Endothelial cell of umbilical vein (primary cell): ENCODE data around the gene MAP4K4.

Experiments
- EZH2 ChIP-seq: IDR thresholded peaks from 2 replicates; pipeline ENCODE4 v1.6.1; 2012; ENCODE audit warnings: borderline replicate concordance, low read depth, mild to moderate bottlenecking, moderate library complexity, low read length, inconsistent platforms; ENCODE audit not compliant: severe bottlenecking
- FOS ChIP-seq: IDR thresholded peaks from 2 replicates; pipeline ENCODE4 v1.6.1; 2011; ENCODE audit warnings: mild to moderate bottlenecking, low read length, moderate library complexity, borderline replicate concordance; ENCODE audit not compliant: insufficient read depth
- GATA2 ChIP-seq: IDR thresholded peaks from 2 replicates; pipeline ENCODE4 v1.7.0; 2011; ENCODE audit warnings: low read depth, mild to moderate bottlenecking, moderate library complexity, mixed read lengths, low read length; ENCODE audit not compliant: insufficient read length, insufficient read depth
- JUN ChIP-seq: IDR thresholded peaks from 2 replicates; pipeline ENCODE4 v1.6.1; 2011; ENCODE audit warnings: borderline replicate concordance, low read depth; ENCODE audit not compliant: insufficient read length, insufficient read depth
- MAX ChIP-seq: IDR thresholded peaks from 2 replicates; pipeline ENCODE4 v1.6.1; 2011; ENCODE audit not compliant: insufficient read depth, insufficient read length
- MYC ChIP-seq: IDR thresholded peaks from one replicate; pipeline ENCODE4 v1.6.1; 2011; ENCODE audit warnings: mild to moderate bottlenecking, low read depth, low read length
- POLR2A ChIP-seq: IDR thresholded peaks from 2 replicates; pipeline ENCODE4 v1.6.1; 2012; ENCODE audit warnings: low read depth, mild to moderate bottlenecking, control low read depth, low read length
- POLR2AphosphoS5 ChIP-seq: IDR thresholded peaks from 2 replicates; pipeline ENCODE4 v1.6.1; 2012; ENCODE audit warnings: low read depth, mild to moderate bottlenecking, control low read depth, low read length, moderate library complexity; ENCODE audit not compliant: insufficient read depth
- TF ChIP-seq, protein P1 (sequence below), 2 donors: IDR thresholded peaks; 1 replicate in 1 of 2; 2 replicates in 1 of 2; pipeline ENCODE4 v1.5.1; 2011; ENCODE audit warnings: low read length in 2 of 2, mild to moderate bottlenecking in 2 of 2, moderate library complexity in 2 of 2, control low read depth in 1 of 2, inconsistent platforms in 1 of 2, low read depth in 1 of 2; ENCODE audit not compliant: insufficient read depth in 1 of 2; ENCODE audit errors: extremely low read depth in 1 of 2

GRCh38 chr2:101808006-101808562 lies 110.6 kb downstream of the MAP4K4 start:
- TF ChIP-seq EZH2 (no peak), MYC (no peak), POLR2A (no peak), POLR2AphosphoS5 (no peak), MAX (no peak), JUN (no peak), FOS (no peak), GATA2 (no peak)
- TF ChIP-seq, protein P1, sequence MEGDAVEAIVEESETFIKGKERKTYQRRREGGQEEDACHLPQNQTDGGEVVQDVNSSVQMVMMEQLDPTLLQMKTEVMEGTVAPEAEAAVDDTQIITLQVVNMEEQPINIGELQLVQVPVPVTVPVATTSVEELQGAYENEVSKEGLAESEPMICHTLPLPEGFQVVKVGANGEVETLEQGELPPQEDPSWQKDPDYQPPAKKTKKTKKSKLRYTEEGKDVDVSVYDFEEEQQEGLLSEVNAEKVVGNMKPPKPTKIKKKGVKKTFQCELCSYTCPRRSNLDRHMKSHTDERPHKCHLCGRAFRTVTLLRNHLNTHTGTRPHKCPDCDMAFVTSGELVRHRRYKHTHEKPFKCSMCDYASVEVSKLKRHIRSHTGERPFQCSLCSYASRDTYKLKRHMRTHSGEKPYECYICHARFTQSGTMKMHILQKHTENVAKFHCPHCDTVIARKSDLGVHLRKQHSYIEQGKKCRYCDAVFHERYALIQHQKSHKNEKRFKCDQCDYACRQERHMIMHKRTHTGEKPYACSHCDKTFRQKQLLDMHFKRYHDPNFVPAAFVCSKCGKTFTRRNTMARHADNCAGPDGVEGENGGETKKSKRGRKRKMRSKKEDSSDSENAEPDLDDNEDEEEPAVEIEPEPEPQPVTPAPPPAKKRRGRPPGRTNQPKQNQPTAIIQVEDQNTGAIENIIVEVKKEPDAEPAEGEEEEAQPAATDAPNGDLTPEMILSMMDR (IDR thresholded peaks at IDR 0.05; ENCODE audit: extremely low read depth in 1 of 2, insufficient read depth in 1 of 2, low read depth in 1 of 2, low read length in 2 of 2) = no peak
